Sigmoid colon (tissue), 4 donors: ENCODE measurements around the gene SLC2A13.

Source experiments
- EP300 ChIP-seq, 4 donors: sonication (generic); formaldehyde crosslinking; IDR thresholded peaks; one replicate each; pipeline ENCODE4 v1.6.1; 2017; ENCODE audit warnings: antibody characterized with exemption in 4 of 4
- POLR2A ChIP-seq, 2 donors: fragments of 450-650 bp; IDR thresholded peaks; one replicate each; pipeline ENCODE4 v1.6.1; 2016; ENCODE audit warnings: antibody characterized with exemption in 2 of 2, mild to moderate bottlenecking in 2 of 2, moderate library complexity in 2 of 2
- POLR2AphosphoS5 ChIP-seq, 4 donors: sonication (generic); formaldehyde crosslinking; IDR thresholded peaks; one replicate each; pipeline ENCODE4 v1.6.1; 2017; ENCODE audit warnings: antibody characterized with exemption in 4 of 4
- TF ChIP-seq, protein P1 (sequence below), 4 experiments: fragments of 450-650 bp in 3 of 4; fragments of 200-600 bp in 1 of 4; IDR thresholded peaks; one replicate each; pipeline ENCODE4 v1.5.1; 2016 to 2019; ENCODE audit warnings: antibody characterized with exemption in 4 of 4, mild to moderate bottlenecking in 3 of 4, moderate library complexity in 2 of 4

- TF ChIP-seq POLR2A (IDR thresholded peaks at IDR 0.05), result no peak
- TF ChIP-seq, protein P1, sequence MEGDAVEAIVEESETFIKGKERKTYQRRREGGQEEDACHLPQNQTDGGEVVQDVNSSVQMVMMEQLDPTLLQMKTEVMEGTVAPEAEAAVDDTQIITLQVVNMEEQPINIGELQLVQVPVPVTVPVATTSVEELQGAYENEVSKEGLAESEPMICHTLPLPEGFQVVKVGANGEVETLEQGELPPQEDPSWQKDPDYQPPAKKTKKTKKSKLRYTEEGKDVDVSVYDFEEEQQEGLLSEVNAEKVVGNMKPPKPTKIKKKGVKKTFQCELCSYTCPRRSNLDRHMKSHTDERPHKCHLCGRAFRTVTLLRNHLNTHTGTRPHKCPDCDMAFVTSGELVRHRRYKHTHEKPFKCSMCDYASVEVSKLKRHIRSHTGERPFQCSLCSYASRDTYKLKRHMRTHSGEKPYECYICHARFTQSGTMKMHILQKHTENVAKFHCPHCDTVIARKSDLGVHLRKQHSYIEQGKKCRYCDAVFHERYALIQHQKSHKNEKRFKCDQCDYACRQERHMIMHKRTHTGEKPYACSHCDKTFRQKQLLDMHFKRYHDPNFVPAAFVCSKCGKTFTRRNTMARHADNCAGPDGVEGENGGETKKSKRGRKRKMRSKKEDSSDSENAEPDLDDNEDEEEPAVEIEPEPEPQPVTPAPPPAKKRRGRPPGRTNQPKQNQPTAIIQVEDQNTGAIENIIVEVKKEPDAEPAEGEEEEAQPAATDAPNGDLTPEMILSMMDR (IDR thresholded peaks at IDR 0.05), result no peak
- TF ChIP-seq EP300 (IDR thresholded peaks at IDR 0.05), result no peak
- TF ChIP-seq POLR2AphosphoS5 (IDR thresholded peaks at IDR 0.05), result no peak
These were observed 691 bp downstream of the SLC2A13 start for GRCh38 chr12:40105265-40105514.
